DND-41 (cell line): Measurements from ENCODE around the gene SLC16A3.
A peak's percentile ranks its signal among the peaks of the same experiment; 100 is the strongest.

Experiments
- ATAC-seq: fragments of 200-7000 bp; cut with Tn5 transposase; 3 replicates; pipeline ENCODE4 v1.9.1; 2021; ENCODE audit warnings: low read depth; ENCODE audit not compliant: insufficient read depth
- DNase-seq: peaks from one replicate; pipeline ENCODE4 v3.0.0-alpha.2; 2020
- H2AFZ ChIP-seq: 2 replicates; pipeline ENCODE4 v1.6.0; 2012; ENCODE audit warnings: low read depth, low read length
- H3K27ac ChIP-seq: 2 replicates; pipeline ENCODE4 v1.5.1; 2012; ENCODE audit warnings: low read length, inconsistent platforms
- H3K27me3 ChIP-seq: fragments of 200-600 bp; sonication (generic); 2 replicates; pipeline ENCODE4 v1.6.0; 2012; ENCODE audit warnings: low read length, mild to moderate bottlenecking, inconsistent platforms; ENCODE audit not compliant: insufficient read depth, poor library complexity
- H3K36me3 ChIP-seq: 2 replicates; pipeline ENCODE4 v1.5.1; 2012; ENCODE audit warnings: low read length, inconsistent platforms; ENCODE audit not compliant: insufficient read depth
- H3K4me1 ChIP-seq: 2 replicates; pipeline ENCODE4 v1.5.1; 2012; ENCODE audit warnings: mild to moderate bottlenecking, low read length; ENCODE audit not compliant: insufficient read depth
- H3K4me2 ChIP-seq: 2 replicates; pipeline ENCODE4 v1.6.0; 2012; ENCODE audit warnings: mild to moderate bottlenecking, moderate library complexity, low read length, inconsistent platforms; ENCODE audit not compliant: insufficient read depth
- H3K4me3 ChIP-seq, 2 experiments: fragments of 200-600 bp in 1 of 2; shearing (Covaris generic) in 1 of 2; 2 replicates each; pipeline ENCODE4 v1.5.1; 2012 to 2016; ENCODE audit warnings: inconsistent platforms in 2 of 2, low read length in 2 of 2, mild to moderate bottlenecking in 2 of 2, low read depth in 1 of 2, moderate library complexity in 1 of 2
- H3K79me2 ChIP-seq: 2 replicates; pipeline ENCODE4 v1.6.0; 2012; ENCODE audit warnings: low read length, inconsistent platforms; ENCODE audit not compliant: insufficient read depth
- H3K9ac ChIP-seq: 2 replicates; pipeline ENCODE4 v1.6.0; 2012; ENCODE audit warnings: low read depth, mild to moderate bottlenecking, inconsistent platforms, low read length, moderate library complexity
- H3K9me3 ChIP-seq: 2 replicates; pipeline ENCODE4 v1.5.1; 2012; ENCODE audit warnings: low read length, moderate library complexity, mild to moderate bottlenecking, inconsistent platforms; ENCODE audit not compliant: insufficient read depth, severe bottlenecking
- H4K20me1 ChIP-seq: 2 replicates; pipeline ENCODE4 v1.6.0; 2012; ENCODE audit warnings: low read length; ENCODE audit not compliant: insufficient read depth
- CTCF ChIP-seq: IDR thresholded peaks from 2 replicates; pipeline ENCODE4 v1.5.1; 2012; ENCODE audit warnings: borderline replicate concordance, low read length, moderate library complexity, mild to moderate bottlenecking; ENCODE audit not compliant: poor library complexity, severe bottlenecking; ENCODE audit errors: extremely low read depth
- EZH2 ChIP-seq: IDR thresholded peaks from 3 replicates; pipeline ENCODE4 v1.6.1; 2012; ENCODE audit warnings: borderline replicate concordance, low read depth, mild to moderate bottlenecking, moderate library complexity, low read length, inconsistent platforms; ENCODE audit not compliant: severe bottlenecking

The SLC16A3 gene

GRCh38 chr17:82244413-82245133, 15.7 kb downstream of the SLC16A3 start:
- Histone ChIP-seq H3K4me2 (no peak overlapping the region), H3K9ac (0 out of 2 replicates have a peak overlapping the region, but pooled peaks have one; percentile 3), H2AFZ (no peak overlapping the region), H3K79me2 (peaks cover 56% of the 10 kb centered on the region), H4K20me1 (peaks cover 90% of the 10 kb centered on the region), H3K27me3 (no peaks in the 10 kb centered on the region), H3K27ac (no peak overlapping the region), H3K36me3 (peaks cover 85% of the 10 kb centered on the region), H3K9me3 (no peaks in the 10 kb centered on the region), H3K4me3 (no peak overlapping the region), H3K4me1 (no peaks in the 10 kb centered on the region)
- ATAC-seq (peak; percentile 33; the same call in 1 of the 3 replicates), DNase-seq (peak; percentile 44)
- TF ChIP-seq EZH2 = no peak
- TF ChIP-seq CTCF = peak; percentile 71

DNA sequence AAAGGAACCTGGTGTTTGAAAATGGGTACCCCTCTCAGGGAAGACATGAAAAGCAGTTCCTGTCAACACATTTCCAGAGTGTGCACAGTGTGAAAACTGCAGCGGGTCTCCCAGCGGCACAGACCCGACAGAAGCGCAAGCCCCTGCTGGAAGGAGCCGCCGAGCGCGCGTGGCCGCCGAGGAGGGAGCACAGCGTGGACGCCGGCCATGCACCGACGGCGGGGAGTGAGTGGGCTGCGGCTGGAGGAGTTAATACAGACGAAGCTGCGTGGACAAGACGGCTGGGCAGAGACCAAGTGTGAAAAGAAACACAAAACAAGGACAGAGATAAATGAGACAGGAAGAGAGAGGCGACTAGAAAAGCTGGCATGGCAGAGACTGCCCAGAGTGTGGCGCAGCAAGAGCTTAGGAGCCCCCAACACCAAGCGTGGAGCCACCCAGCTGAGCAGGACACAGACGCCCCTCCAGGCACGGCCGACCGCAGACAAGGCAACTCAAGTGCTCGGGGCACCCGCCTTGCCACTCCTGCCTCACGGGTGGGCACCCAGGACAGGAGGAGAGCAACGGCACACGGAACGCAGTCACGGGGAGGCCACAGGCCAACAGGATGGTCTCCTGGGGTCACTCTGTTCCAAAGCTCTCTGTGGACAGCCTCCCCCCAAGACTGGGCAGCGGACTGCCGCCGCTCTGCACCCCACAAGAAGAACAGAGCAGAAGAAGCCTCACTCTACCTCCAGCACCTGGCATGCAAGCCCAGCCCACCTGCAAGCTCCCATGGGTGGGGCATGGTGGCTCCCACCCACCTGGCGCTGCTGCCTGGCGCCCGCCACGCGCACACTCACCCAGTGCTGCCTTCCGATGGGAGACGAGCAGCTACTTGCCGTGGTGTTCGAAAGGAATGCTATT, 16.5 kb downstream of the SLC16A3 start:
- H3K79me2 ChIP-seq = peaks cover 64% of the 10 kb centered on the region
- H3K9ac ChIP-seq = no peak overlapping the region
- H4K20me1 ChIP-seq = peaks cover 92% of the 10 kb centered on the region
- no peak overlapping the region for H3K4me2 ChIP-seq
- TF ChIP-seq CTCF (no peak), EZH2 (no peak)
- H3K4me3 ChIP-seq = no peak overlapping the region
- H3K27me3 ChIP-seq = no peaks in the 10 kb centered on the region
- no peak for DNase-seq
- no peaks in the 10 kb centered on the region for H3K9me3 ChIP-seq
- ATAC-seq = no peak
- no peak overlapping the region for H3K27ac ChIP-seq
- H3K4me1 ChIP-seq = no peaks in the 10 kb centered on the region
- no peak overlapping the region for H2AFZ ChIP-seq
- H3K36me3 ChIP-seq = peaks cover 85% of the 10 kb centered on the region

DNA sequence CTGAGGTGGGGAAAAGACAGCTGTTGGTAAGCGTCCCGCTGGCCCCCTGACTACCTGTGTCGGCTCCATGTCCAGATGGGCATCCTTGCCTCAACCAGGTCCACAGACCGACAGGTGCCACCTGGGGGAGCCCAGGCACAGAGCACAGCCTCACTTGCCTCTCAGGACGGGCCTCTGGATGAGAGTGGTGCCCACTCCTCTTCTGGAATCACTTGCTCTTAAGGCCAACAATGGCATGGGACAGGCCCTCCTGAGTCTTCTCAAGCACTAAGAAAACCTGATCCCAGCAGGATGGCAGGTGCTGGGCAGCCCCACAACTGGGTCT, 17.2 kb downstream of the SLC16A3 start:
- H2AFZ ChIP-seq = no peak overlapping the region
- ATAC-seq (no peak), DNase-seq (no peak)
- peaks cover 92% of the 10 kb centered on the region for H4K20me1 ChIP-seq
- no peaks in the 10 kb centered on the region for H3K27me3 ChIP-seq
- no peaks in the 10 kb centered on the region for H3K4me1 ChIP-seq
- H3K36me3 ChIP-seq = peaks cover 90% of the 10 kb centered on the region
- H3K4me3 ChIP-seq = no peak overlapping the region
- peaks cover 71% of the 10 kb centered on the region for H3K79me2 ChIP-seq
- H3K4me2 ChIP-seq = no peak overlapping the region
- no peak overlapping the region for H3K9ac ChIP-seq
- TF ChIP-seq EZH2 (no peak), CTCF (no peak)
- no peaks in the 10 kb centered on the region for H3K9me3 ChIP-seq
- no peak overlapping the region for H3K27ac ChIP-seq
